ENCODE measurements around the gene PPFIBP2. TPM values are rescaled to one million over a fixed set of nuclear protein-coding genes. Genes with fewer than 3 reads are reported as not detected.

PPFIBP2 gene
- total RNA-seq, 1 donor from 2014 or later, result 10.1 TPM

GRCh38 chr11:7527029-7527428, 13.2 kb downstream of the PPFIBP2 start:
- no peaks in the 10 kb centered on the region for H3K36me3 Mint-ChIP-seq (ENCODE audit: low read depth)
- H3K4me3 Mint-ChIP-seq, result no peak overlapping the region
- H3K27ac Mint-ChIP-seq (ENCODE audit: unreplicated experiment), result no peak overlapping the region
- TF ChIP-seq CTCF (conservative IDR thresholded peaks at IDR 0.05), result no peak
- H3K27me3 Mint-ChIP-seq (ENCODE audit: low read depth), result peaks cover 2% of the 10 kb centered on the region
- no peak for DNase-seq (ENCODE audit: low read depth, low spot score)
- peaks cover 8% of the 10 kb centered on the region for H3K4me1 Mint-ChIP-seq
- no peaks in the 10 kb centered on the region for H3K9me3 Mint-ChIP-seq

- TF ChIP-seq CTCF (conservative IDR thresholded peaks at IDR 0.05), result no peak
- Mint-ChIP-seq H3K36me3 (ENCODE audit: low read depth) (no peaks in the 10 kb centered on the region), H3K9me3 (no peaks in the 10 kb centered on the region), H3K27me3 (ENCODE audit: low read depth) (peaks cover 2% of the 10 kb centered on the region), H3K4me3 (no peak overlapping the region), H3K4me1 (peaks cover 8% of the 10 kb centered on the region), H3K27ac (ENCODE audit: unreplicated experiment) (no peak overlapping the region)
- DNase-seq (ENCODE audit: low read depth, low spot score), result no peak
Measured at GRCh38 chr11:7528514-7529049, 14.8 kb downstream of the PPFIBP2 start.

GRCh38 chr11:7530013-7530640, 16.3 kb downstream of the PPFIBP2 start:
- Mint-ChIP-seq H3K36me3 (ENCODE audit: low read depth) (no peaks in the 10 kb centered on the region), H3K27me3 (ENCODE audit: low read depth) (peaks cover 2% of the 10 kb centered on the region), H3K4me3 (no peak overlapping the region), H3K4me1 (no peaks in the 10 kb centered on the region), H3K9me3 (no peaks in the 10 kb centered on the region), H3K27ac (ENCODE audit: unreplicated experiment) (no peak overlapping the region)
- DNase-seq (ENCODE audit: low read depth, low spot score), result no peak
- TF ChIP-seq CTCF (conservative IDR thresholded peaks at IDR 0.05), result no peak

GRCh38 chr11:7531011-7531410, 17.2 kb downstream of the PPFIBP2 start:
- TF ChIP-seq CTCF (conservative IDR thresholded peaks at IDR 0.05), result no peak
- no peak overlapping the region for H3K4me3 Mint-ChIP-seq
- DNase-seq (ENCODE audit: low read depth, low spot score), result no peak
- no peaks in the 10 kb centered on the region for H3K36me3 Mint-ChIP-seq (ENCODE audit: low read depth)
- H3K27me3 Mint-ChIP-seq (ENCODE audit: low read depth), result peaks cover 2% of the 10 kb centered on the region
- H3K9me3 Mint-ChIP-seq, result no peaks in the 10 kb centered on the region
- H3K27ac Mint-ChIP-seq (ENCODE audit: unreplicated experiment), result no peak overlapping the region
- H3K4me1 Mint-ChIP-seq, result no peaks in the 10 kb centered on the region

GRCh38 chr11:7532405-7533145, 18.8 kb downstream of the PPFIBP2 start:
- Mint-ChIP-seq H3K4me3 (no peak overlapping the region), H3K9me3 (no peaks in the 10 kb centered on the region), H3K27ac (ENCODE audit: unreplicated experiment) (no peak overlapping the region), H3K36me3 (ENCODE audit: low read depth) (no peaks in the 10 kb centered on the region), H3K27me3 (ENCODE audit: low read depth) (peaks cover 8% of the 10 kb centered on the region), H3K4me1 (no peaks in the 10 kb centered on the region)
- no peak for DNase-seq (ENCODE audit: low read depth, low spot score)
- no peak for TF ChIP-seq CTCF (conservative IDR thresholded peaks at IDR 0.05)
